SH-SY5Y (cell line): Measurements from ENCODE around the gene CASQ2.

Experiments
- GATA2 ChIP-seq: IDR thresholded peaks from 2 replicates; pipeline ENCODE4 v1.6.1; 2011; ENCODE audit warnings: mild to moderate bottlenecking, low read depth, low read length
- GATA3 ChIP-seq: IDR thresholded peaks from 2 replicates; pipeline ENCODE4 v1.6.1; 2011; ENCODE audit warnings: low read depth, mild to moderate bottlenecking, low read length, moderate library complexity

CASQ2 gene

DNA sequence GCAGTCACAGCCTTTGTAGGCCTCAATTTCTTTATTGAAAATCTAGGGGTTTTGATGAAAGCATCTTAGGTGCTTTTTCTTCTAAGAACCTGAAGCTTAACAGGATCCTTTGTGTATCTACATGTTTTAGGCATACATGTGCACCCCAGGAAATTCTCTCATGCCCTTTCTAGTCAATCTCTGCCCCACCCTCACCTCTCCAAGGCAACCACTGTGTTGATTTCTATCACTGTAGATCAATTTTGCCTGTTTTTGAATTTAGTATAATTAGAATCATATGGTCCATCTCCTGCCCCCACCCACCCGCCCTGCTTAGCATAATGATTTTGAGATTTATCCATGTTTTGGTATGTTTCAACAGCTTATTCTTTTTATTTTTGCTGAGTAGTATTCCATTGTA, 107.4 kb downstream of the CASQ2 start:
- no peak for TF ChIP-seq GATA2
- no peak for TF ChIP-seq GATA3

DNA sequence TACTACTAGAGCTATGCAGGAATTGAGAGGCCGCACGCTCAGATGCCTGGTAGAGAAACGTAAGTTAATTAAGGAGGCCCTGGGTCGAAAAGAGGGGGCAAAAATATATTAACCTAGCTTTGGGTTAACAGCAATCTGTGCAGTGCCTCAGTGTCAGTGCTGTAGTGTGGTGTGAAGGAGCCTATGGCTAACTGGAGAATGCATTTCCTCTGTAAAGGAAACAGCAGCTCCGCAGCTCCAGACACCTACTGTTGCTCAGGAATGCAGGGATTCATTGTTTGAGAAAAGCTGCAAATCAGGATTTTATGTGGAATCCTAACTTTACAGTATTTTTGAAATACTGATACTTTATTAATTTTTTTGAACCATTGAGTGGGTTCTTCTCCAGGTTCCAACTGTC, 108.4 kb downstream of the CASQ2 start:
- TF ChIP-seq GATA3 (no peak), GATA2 (no peak)

DNA sequence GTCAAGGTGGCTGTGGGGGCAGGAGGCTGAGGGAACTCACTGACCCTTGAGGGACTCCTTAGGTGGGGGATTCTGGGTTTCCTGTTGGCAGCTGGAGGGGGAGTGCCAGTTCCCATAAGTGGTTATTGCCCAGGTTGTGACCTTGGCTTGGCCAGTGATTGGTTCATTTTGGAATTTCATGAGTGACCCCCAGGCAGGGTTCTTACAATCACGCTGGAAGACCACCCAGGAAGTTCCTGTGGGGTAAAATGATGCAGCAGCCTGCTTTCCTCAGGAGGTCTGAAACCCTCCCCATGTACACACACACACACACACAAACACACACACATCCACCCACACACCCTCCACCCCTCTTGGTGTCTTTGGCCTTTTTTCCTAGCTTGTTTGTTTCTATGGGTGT, 109.9 kb downstream of the CASQ2 start:
- TF ChIP-seq GATA2 (no peak), GATA3 (no peak)

DNA sequence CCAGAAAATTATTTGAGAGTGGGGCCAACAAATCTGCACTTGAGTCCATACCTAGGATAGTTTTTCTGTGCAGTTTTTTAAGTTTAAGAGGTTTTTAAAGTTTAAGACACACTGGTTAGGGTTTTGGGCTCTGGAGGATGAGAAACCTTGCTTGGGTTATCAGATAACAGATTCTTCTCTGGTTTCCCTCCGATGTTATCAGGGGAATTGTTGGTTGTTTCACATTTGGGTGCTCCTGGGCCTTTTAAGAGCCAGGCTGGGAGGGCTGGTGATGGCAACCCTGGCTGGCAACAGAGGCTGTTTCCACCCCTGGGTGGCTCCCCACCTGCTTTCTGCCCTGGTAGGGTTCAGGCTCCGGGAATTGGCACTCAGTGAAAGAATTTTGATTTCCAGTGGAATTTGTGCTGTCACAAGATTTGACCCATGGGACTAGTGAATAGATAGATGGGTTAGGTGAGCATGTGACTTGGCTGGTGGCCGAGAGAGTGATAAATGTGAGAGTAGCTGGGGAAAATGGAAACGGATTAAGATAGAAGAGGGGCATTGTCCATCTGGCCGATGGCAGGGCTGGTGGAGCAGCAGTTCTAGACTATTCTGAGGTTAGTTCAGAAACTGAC, 111.9 kb downstream of the CASQ2 start:
- TF ChIP-seq GATA3 (no peak), GATA2 (no peak)

DNA sequence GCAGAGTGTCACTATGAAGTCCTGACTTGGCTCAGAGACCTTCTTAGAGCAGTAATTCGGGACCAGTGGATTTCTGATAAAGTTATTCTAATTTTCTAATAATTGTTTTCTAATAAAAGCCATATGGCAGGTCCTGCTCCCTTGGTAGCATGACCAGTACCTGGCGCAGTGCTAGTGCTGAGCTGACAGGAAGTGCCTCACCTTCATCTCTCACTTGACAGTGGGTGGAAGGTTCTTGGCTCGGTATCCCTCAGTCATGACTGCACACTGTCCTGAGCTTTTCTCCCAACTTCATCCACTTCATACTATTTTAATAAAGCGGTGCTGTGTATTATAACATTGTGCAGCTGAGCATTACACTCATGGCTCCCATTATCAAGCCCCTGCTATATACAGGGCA, 112.6 kb downstream of the CASQ2 start:
- TF ChIP-seq GATA2 (no peak), GATA3 (no peak)

DNA sequence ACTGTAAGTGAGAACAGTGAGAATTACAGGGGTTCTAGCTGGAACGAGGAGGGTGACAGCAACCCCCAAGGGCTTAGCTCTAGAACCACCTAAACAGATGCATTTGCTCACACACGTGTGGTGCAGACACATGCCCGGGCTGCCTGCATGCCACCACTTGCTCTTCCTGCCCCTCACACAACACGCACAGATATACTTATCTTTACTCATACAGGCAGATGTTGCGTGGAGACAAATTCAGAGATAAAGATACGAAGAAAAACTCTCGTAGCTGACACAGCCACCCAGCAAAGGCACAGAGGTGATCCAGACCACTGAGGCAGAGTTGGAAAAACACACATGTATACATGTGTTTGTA, 113.2 kb downstream of the CASQ2 start:
- TF ChIP-seq GATA2: no peak

DNA sequence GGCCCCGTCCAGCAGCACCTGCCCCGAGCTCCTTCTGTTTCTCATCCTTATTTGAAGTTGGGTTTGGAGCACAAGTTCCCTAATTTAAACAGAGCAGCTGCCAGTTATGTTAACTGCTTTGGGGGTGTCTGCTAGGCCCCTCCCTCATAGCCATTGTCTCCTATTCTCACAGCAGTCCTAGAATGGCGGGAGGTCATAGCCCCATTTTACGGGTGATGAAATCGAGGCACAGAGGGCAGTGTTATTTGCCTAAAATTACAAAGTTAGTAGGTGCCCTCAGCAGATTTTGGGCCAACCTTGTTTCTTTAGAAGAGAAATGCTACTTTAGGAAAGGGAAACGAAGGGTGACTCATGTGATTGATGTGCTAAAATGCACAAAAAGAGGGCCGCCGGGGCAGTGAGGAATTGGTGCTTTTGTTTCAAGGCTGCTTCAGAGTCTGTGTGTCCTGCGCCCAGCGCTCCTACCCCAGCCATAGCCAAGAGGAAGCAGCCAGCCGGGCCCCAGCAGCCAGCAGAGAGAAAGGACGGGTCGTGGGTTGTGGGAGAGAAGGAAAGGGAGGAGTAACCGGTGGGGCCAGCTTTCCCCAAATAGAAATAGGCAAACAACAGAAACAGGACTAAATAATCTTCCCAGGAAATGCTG, 113.7 kb downstream of the CASQ2 start:
- TF ChIP-seq GATA2: no peak
- no peak for TF ChIP-seq GATA3

DNA sequence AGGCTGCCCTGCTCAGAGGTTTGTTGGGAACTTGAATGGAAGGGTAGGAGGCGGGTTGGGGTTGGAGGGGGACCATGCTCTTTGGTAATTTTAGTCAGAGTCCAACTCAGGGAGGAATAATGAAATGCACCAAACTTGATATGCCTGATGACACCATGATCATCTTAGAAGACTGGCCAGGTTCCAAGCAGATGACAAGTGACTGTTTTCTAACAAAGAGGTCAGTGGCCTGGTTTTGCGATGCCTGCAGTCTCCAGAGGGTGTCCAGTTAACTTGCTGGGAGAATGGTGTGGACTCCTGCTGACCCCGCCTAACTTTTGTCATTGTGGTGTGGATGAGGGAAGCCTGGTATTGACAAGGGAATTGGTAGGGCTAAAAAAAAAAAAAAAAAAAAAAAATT, 114.4 kb downstream of the CASQ2 start:
- TF ChIP-seq GATA2: no peak
- no peak for TF ChIP-seq GATA3

DNA sequence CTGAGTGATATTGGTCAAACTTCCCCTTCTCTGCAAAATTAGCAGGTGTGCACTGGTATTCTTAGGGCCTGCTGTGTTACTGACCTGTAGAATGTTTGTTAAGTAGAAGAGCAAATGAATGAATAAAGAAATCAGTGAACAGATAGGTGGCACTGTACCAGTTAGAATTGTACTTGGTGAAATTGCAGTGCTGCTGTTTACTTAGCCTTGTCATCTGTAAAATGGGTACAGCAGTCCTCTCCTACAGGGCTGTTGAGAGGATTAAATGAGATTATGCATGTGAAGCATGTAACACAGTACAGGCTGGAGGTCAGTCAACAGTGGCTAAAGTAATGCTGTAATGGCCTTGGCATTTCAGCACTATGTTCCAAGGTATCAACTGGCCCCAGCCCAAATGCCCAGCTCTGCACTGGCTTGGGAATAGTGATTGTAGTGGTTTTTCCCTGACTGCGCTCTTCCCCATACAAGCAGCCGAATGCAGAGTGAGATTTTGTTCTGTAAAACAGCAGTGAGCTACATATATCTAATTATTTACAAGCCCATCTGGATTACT, 116.2 kb downstream of the CASQ2 start:
- TF ChIP-seq GATA3 (no peak), GATA2 (no peak)

DNA sequence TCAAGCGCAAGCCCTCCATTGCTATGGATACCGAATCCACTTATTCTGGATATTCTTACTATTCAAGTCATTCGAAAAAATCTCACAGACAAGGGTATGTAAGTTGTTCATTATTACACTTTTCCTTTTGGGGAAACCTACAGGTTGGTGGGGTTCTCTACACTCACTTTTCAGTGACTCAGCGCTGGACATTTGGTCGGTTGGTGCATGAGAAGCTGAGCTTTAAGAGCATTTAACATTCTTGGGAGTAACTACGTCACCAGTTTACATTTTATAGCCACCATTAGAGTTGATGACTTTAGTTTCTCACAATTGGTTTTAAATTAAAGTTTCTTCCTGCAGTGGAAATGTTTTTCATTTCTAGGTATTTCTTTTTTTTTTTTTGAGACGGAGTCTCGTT, 117.1 kb downstream of the CASQ2 start:
- TF ChIP-seq GATA2 (no peak), GATA3 (no peak)

DNA sequence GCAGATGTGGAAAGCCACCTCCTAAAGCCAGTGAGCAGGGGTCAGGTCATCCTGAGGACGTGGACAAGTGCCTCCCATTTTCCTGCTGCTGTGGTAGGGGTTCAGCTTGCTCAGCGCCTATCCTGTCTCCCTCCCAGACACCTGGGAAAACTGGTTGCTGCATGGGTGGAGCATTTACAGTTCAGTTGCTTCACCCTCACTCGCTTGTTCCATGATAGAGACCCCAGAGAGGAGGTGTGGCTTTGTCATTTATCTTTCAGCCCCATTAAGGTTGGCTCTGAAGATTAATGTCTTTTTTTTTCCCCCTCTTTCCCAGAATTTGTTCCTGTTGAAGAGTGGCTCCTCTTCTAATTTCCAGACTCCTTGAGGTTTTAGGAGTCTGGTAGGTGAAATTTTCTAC, 117.6 kb downstream of the CASQ2 start:
- TF ChIP-seq GATA3 (no peak), GATA2 (no peak)
